Inflammatory macrophage treated with lipopolysaccharide for 4 hours (primary cell): ENCODE data around the gene PKP4.
"Not testable (repeated sequence)": the region's sequence is repeated elsewhere in the genome, so short reads cannot be mapped to it uniquely, and the experiment has no call there.

Experiments
- DNase-seq: peaks from one replicate; pipeline ENCODE4 v3.0.0-alpha.2; 2020

The PKP4 gene

DNA sequence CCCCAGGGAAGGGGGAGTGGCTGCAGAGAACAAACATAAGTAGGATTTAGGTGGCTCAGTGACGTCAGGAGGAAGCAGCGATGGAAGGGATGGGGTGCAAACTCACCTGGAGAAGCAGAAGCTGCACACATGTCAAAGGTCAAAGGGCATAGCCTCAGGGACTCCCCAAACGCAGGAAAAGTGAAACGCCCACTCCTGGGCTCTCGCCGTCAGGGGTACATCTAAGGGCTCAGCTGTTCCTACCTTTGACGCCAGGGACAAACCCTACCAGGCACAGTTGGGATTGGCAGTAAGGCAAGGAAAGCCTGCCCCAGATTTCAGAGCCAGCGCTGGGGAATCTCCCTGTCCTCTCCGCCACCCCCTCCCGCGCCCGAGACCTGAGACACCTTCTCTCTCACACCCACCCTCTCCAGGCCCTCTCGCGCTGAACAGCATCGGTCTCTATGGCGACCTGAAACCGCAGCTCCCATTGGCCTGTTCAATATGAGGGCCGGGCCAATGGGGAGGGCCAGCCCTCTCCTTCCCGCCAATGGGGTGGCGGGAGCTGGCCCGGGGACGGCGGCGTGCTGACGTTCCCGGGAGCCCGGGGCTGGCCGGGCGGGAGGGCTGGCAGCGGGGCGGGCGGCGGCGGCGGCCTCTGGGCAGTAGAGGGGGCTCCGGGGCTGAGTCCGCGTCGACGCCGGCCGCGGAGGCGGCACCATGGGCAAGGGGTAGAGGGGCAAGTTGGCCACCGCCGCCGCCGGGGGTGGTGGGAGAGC lies at the start of gene PKP4, which contains the start of gene CCDC148:
PKP4 (plus strand) TSS at position 644 of the 758 bp plus-strand sequence. CDS start 76,233 bp downstream, outside the sequence.
CCDC148 (minus strand) TSS at position 445 of the 758 bp plus-strand sequence; CDS start at position 131, 314 bp downstream.
- peak; percentile 89 for DNase-seq

DNA sequence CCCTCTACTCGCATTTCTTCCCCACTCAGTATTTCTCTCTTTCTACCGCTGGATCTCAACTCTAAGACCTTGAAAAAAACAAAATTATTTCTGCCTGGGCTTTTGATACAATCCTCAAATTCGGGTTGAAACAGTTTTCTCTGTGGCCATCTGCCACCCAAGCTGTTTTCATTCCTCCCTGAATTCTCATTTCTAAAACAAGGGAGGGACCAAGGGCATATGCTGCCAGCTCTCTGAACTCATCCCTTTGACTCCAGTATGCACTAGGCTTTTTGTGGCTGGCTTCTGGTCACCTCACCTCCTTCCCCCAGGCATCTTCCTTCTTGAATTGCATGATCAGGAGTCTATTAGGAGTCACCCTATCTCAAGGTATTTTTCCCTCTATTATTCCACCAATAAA lies 49.7 kb upstream of the PKP4 start:
- no peak for DNase-seq

- no peak for DNase-seq
Measured at GRCh38 chr2:158410132-158410531, 46.6 kb upstream of the PKP4 start.

DNA sequence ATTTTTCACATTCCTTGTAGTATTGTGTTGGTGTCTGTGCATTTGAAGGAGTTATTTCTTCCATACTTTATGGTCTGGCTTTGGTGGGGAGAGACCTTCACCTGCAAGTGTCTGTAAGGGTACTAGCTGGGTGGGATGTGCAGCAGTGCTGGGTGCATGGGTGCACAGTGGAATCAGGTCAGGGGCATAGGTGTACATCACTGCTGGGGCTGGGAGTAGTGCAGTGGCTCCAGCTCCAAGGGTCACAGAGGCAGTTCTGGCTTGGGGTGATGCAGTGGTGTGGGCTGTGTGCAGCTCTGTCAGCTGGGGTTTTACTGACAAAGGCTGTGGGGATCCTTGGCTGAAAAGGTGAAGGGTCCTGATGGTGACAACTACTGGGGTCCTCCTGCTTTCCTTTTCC lies 45.0 kb upstream of the PKP4 start:
- DNase-seq, result no peak

DNA sequence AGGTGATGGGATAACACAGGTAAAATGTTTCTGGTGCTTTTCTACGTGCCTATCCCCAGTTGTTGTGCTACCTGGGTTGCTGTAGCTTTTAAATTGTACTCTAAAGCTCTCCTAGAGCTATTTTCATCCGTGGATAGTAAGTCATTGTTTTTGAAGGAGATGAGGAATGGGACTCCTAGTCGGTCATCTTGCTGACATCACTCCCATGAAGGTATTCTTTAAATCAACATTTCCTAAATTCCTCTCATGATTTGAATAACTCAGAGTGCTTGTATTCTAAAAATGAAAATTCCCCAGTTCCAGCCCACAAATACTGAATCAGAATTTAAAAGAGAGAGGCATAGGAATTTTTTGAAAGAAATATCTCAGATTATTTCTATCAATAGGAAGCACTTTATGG lies 44.5 kb upstream of the PKP4 start:
- DNase-seq, result no peak

- no peak for DNase-seq
Measured at GRCh38 chr2:158413581-158413980, 43.2 kb upstream of the PKP4 start.

DNA sequence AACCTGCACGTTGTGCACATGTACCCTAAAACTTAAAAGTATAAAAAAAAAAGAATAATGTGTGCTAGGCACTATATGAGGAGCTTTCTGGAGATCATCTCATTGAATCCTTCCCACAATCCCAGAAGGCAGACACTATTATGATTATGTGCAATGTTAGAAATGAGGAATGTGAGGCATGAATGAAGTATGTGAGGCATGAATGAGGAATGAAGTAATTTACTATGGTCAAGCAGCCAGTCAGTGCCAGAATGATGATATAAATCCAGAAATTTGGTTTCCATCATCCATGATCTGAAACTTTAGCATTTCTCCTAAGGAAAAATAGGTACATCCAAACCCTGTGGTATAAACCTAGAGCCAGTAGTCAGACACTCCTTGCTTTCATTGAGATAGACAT lies 42.2 kb upstream of the PKP4 start:
- no peak for DNase-seq

- DNase-seq, result no peak
Measured at GRCh38 chr2:158432117-158432516, 24.6 kb upstream of the PKP4 start.

GRCh38 chr2:158433716-158434115 lies 23.0 kb upstream of the PKP4 start:
- not testable (repeated sequence) for DNase-seq

DNA sequence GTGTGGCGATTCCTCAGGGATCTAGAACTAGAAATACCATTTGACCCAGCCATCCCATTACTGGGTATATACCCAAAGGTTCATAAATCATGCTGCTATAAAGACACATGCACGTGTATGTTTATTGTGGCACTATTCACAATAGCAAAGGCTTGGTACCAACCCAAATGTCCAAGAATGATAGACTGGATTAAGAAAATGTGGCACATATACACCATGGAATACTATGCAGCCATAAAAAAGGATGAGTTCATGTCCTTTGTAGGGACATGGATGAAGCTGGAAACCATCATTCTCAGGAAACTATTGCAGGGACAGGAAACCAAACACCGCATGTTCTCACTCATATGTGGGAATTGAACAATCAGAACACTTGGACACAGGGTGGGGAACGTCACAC lies 17.7 kb upstream of the PKP4 start:
- not testable (repeated sequence) for DNase-seq

DNA sequence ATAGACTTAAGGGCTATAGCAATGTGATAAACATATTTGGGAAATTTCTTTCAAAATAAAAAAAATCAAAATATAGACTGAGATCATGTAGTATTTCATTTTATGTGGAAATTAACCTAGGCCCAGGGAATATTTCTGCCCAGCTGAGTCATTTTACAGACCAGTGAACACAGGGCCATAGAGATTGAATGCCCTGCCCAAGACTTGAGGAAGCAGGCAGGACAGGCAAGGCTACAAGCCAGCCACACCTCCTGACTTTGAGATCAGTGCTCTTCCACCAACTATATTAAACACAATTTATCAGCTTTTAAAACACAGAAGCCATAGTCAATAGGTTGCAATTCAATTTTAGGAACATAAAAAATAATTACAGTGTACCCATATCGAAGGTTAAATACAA lies 13.1 kb upstream of the PKP4 start:
- no peak for DNase-seq

DNA sequence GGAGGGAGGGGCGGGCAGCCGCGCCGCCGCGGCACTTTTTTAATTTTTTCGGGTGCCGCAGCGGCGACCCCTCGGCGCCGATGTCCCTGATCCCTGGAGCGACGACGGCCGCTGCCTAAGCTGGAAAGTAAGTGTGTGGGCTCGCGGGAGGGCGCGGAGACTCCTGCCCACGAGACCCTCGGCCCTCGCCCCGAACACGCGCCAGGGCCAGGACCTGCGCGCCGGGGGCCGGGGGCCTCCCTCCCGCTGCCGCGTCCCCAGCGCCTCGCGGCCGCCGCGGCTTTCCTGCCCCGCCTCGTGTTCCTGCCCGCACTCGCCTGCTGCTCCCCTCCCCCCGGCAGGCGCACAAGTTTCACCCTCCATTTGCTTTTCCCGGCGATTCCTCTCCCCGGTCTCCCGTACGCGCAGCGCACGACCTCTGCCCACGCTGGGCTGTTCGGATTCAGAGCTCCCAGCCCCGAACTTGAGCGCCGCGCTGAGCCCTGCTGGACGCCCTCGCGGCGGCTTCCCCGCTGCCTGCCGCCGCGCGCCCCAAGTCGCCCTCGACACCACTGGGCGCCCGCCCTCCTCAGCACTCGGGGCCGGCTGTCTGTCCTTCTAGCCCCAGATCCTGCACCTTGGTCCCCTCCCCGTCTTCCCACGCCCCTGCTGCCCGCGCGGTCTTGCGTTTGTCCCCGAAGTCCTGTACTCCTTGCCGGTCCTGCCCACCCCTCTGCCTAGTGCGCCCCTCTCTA lies 507 bp downstream of the PKP4 start:
- peak; percentile 58 for DNase-seq

DNA sequence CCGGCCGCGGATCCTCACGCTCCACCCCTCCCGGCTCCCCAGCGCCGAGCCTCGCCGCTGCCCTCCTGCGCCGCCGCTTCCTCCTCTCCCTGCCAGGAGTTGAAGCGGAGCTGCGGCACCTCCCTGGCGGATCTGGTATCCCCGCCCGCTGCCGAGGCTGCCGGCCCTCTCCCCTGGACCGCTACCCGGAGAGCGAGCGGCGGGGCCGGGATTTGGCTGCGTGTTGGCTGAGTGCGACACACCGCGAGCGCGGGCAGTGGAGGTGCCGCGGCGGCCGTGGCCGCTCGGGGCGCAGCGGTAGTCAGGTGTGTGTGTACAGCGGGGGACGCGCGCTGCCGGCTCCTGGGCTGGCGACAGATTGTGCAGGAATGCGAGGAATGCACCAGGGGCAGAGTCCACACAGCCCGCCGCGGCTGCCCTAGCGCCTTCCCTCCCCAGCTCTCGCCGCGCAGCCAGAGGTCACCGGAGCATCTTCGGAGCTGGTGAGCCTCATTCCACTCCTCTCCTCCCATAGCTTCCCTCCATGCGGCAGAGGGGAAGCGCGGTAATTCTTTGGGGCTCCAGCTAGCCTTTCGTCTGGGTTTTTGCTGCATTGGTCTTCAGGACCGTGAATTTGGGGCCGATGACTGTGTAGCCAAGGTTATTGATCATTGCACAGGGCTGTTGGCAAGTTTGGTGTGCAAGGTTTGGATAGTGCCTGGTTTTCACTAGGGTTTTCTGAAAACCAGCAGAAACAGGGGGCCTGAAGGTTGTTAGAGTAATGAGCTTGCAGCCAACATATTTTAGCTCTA lies 1.3 kb downstream of the PKP4 start:
- peak; percentile 30 for DNase-seq

DNA sequence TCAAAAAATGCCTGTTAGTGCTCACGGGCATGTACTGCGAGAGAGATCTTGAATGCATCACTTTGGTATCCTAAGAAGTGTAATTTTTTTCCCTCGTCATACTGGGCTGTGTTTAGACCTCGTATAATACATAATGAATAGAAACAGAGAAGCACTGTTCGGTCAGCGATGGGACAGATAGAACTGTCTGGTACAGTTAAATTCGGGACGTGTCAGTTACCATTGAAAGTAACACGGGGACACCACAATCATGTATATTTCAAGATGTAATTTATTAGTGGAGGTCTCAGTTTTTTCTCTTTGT lies 1.8 kb downstream of the PKP4 start:
- DNase-seq, result no peak

DNA sequence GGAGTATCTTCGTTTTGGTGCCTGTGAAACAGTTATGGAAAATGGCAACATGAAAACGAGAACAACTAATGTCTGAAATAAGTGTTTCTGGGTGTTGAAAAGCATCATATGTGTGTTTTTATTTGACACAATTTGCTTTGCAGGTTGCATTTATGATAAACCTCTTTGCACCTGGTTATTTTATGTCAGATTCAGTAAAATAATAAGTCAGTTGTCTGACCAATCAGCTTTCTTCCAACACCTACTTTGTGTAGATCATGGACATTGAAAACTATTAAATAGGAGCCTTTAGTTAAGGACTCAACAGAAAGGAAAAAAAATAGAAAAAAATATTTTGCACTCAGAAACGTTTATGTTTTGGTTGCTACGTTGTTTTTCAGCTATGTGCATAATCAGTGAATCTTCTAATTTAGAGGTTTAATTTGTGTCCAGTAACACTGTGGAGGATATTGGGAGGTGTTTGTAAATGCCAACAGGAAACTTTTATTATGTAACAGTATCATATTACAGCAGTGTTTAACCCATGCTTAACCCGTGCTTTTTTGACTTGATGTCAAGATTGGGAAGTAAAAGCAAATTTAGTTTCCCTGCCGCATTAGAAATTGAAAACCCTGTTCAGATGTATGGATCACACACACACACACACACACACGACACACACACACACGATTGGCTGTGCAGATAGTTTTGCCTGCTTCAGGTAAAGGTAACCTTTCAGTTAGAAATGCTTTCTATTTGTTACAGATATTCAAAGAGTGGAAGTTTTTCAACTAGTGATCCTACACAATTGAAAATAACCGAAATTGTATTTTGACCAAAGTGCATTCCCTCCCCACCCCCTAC lies 2.6 kb downstream of the PKP4 start:
- DNase-seq, result peak; percentile 20

- no peak for DNase-seq
Measured at GRCh38 chr2:158460632-158461297, 4.0 kb downstream of the PKP4 start.

DNA sequence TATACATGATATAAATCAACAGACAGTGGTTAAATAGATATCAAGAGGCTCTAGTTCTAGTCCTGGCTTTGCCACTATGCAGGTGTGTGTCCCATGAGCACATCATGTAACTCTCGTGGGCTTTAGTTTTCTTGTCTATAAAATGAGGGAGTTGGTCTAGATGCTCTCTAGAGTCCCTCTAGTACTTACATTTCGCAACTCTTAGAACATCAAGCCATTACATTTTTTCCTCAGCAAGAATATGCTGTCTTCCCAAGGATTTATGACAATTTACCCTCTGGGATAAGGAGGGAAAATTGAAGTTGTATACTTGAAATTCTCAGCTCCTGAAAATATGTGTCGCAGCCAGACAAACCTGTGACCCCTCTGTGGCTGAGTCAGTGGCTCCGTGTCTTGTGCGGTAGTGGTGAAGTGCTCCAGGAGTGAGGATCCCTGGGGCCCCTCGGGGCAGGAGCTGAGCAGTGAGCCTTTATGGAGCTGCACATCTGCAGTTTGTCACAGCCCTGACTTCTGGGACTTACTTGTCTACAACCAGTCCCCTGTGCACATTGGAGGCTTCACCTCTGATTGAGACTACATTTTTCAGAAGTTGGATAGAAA lies 6.8 kb downstream of the PKP4 start:
- DNase-seq, result no peak

DNA sequence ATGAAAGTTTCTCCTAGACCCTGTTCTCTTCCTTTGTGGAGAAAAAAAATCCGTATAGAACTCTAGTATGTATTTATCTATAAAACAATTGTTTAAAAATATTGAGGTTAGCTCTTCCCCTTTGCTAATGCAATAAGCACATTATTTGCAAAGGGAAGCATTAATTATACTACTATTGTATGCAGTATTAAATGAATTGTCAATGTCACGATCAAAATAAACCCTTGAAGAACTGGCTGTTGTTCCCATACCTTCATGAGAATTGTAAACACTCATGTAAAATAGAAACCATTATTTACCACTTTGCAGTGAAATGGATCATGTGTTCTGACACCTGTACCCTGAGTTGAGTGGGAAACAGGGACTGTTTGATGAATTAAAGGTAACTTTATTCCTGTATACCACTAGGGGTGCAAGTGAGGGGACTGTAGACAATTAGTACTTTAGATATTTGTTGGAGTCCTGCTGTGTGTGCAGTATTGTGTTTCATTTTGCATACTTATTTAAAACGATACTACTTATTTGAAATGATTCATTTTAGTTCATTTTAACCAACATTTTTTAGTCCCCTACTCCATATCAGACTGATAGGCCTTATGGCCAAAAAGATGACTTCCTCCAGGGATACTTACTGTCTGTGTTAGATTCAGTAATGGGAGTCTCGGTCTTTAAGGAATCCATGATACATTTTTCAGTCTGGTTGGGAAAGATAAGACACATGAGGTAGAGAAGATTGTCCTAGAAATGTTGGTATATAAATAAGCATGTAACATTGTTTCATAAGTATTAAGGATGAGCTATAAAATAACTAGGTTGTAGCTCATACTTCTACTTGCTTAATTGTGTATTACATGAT lies 7.9 kb downstream of the PKP4 start:
- peak; percentile 7 for DNase-seq

DNA sequence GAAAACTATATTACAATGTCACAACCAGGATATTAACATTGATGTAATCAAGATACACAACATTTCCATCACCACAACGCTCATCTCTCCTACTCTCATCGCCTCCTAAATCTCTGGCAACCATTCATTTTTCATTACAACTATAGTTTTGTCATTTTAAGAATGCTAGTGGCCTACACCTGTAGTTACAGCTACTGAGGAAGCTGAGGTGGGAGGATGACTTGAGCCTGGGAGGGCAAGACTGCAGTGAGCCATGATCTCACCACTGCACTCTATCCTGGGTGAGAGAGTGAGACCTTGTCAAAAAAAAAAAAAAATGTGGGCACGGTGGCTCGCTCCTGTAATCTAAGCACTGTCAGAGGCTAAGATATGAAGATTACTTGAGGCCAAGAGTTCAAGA lies 10.5 kb downstream of the PKP4 start:
- DNase-seq, result no peak

- not testable (repeated sequence) for DNase-seq
Measured at GRCh38 chr2:158472829-158473228, 16.1 kb downstream of the PKP4 start.

DNA sequence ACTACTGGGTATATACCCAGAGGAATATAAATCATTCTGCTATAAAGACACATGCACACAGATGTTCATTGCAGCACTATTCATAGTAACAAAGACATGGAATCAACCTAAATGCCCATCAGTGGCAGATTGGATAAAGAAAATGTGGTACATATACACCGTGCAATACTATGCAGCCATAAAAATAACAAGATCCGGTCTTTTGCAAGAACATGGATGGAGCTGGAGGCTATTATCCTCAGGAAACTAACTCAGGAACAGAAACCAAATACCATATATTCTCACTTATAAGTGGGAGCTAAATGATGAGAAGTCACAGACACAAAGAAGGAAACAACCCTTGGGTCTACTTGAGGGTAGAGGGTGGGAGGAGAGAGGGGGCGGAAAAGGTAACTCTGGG lies 16.5 kb downstream of the PKP4 start:
- DNase-seq, result not testable (repeated sequence)
